Measurements from ENCODE around the gene UBFD1.
A peak's percentile ranks its signal among the peaks of the same experiment; 100 is the strongest.
"Not testable (repeated sequence)": the region's sequence is repeated elsewhere in the genome, so short reads cannot be mapped to it uniquely, and the experiment has no call there.

The UBFD1 gene

GRCh38 chr16:23567602-23568001, 10.1 kb downstream of the UBFD1 start:
- no peak for DNase-seq (ENCODE audit: low read depth)

GRCh38 chr16:23570992-23571632, 13.6 kb downstream of the UBFD1 start:
- no peak for DNase-seq (ENCODE audit: low read depth)

- DNase-seq (ENCODE audit: low read depth) = no peak
Measured at GRCh38 chr16:23571895-23572294, 14.4 kb downstream of the UBFD1 start.

- DNase-seq (ENCODE audit: low read depth) = no peak
Measured at GRCh38 chr16:23572394-23572793, 14.9 kb downstream of the UBFD1 start.

GRCh38 chr16:23573817-23574216, 16.3 kb downstream of the UBFD1 start:
- no peak for DNase-seq (ENCODE audit: low read depth)

- no peak for DNase-seq (ENCODE audit: low read depth)
Measured at GRCh38 chr16:23575834-23576233, 18.3 kb downstream of the UBFD1 start.

- DNase-seq (ENCODE audit: low read depth) = no peak
Measured at GRCh38 chr16:23577493-23577892, 20.0 kb downstream of the UBFD1 start.

GRCh38 chr16:23578101-23578830, 20.7 kb downstream of the UBFD1 start:
- DNase-seq (ENCODE audit: low read depth) = peak; percentile 41

GRCh38 chr16:23579371-23579770, 21.8 kb downstream of the UBFD1 start:
- no peak for DNase-seq (ENCODE audit: low read depth)

GRCh38 chr16:23580391-23580790, 22.9 kb downstream of the UBFD1 start:
- no peak for DNase-seq (ENCODE audit: low read depth)

- DNase-seq (ENCODE audit: low read depth) = no peak
Measured at GRCh38 chr16:23581764-23582163, 24.2 kb downstream of the UBFD1 start.

- DNase-seq (ENCODE audit: low read depth) = not testable (repeated sequence)
Measured at GRCh38 chr16:23583271-23583670, 25.7 kb downstream of the UBFD1 start.

GRCh38 chr16:23584186-23585076, 26.9 kb downstream of the UBFD1 start:
- no peak for DNase-seq (ENCODE audit: low read depth)

GRCh38 chr16:23587726-23588125, 30.2 kb downstream of the UBFD1 start:
- DNase-seq (ENCODE audit: low read depth) = peak; percentile 61

- no peak for DNase-seq (ENCODE audit: low read depth)
Measured at GRCh38 chr16:23590181-23590580, 32.7 kb downstream of the UBFD1 start.

GRCh38 chr16:23594186-23594585, 36.7 kb downstream of the UBFD1 start:
- no peak for DNase-seq (ENCODE audit: low read depth)

- DNase-seq (ENCODE audit: low read depth) = no peak
Measured at GRCh38 chr16:23595246-23595950, 37.9 kb downstream of the UBFD1 start.

- peak; percentile 87 for DNase-seq (ENCODE audit: low read depth)
Measured at GRCh38 chr16:23595951-23596720, 38.6 kb downstream of the UBFD1 start, which contains the start of gene NDUFAB1. Gene NDUFAB1, minus strand, starts transcription at chr16:23596316. Its CDS starts 26 bp downstream, at chr16:23596290.

- no peak for DNase-seq (ENCODE audit: low read depth)
Measured at GRCh38 chr16:23597003-23597756, 39.7 kb downstream of the UBFD1 start.

- DNase-seq (ENCODE audit: low read depth) = no peak
Measured at GRCh38 chr16:23607726-23608125, 50.2 kb downstream of the UBFD1 start.

All from fibroblast of gingiva (primary cell).